Endothelial cell of umbilical vein (primary cell): Measurements from ENCODE around the gene STPG3. TPM values are rescaled to one million over a fixed set of nuclear protein-coding genes. Genes with fewer than 3 reads are reported as not detected.
"Not testable (repeated sequence)": the region's sequence is repeated elsewhere in the genome, so short reads cannot be mapped to it uniquely, and the experiment has no call there.

Source experiments
- BruUV-seq: library from RNA; stranded (reverse); fragments of 400-500 nt; replicated peaks from 2 replicates; lab custom pipeline; 2021; lab: Mats Ljungman, UMichigan
- CTCF ChIA-PET: fragments of 300-600, 350-600 bp; sonication (Branson Sonifier 250); formaldehyde crosslinking; loops from one replicate; lab custom pipeline; 2021; ENCODE audit warnings: antibody characterized with exemption, inconsistent platforms; lab: Charles Lee
- POLR2A ChIA-PET: fragments of 300-600, 350-600 bp; sonication (Branson Sonifier 250); formaldehyde crosslinking; loops from one replicate; lab custom pipeline; 2021; ENCODE audit warnings: antibody characterized with exemption, inconsistent platforms; lab: Charles Lee
- DNase-seq: peaks from one replicate; pipeline ENCODE4 v3.0.0-alpha.2; 2011; ENCODE audit warnings: low read depth, low spot score
- FAIRE-seq: peaks from 2 replicates; lab custom pipeline; 2011; peaks lifted over from hg19 to GRCh38; lab: Jason Lieb, UNC
- H2AFZ ChIP-seq: 2 replicates; pipeline ENCODE4 v1.6.0; 2012; ENCODE audit warnings: low read depth, low read length, control low read depth, inconsistent platforms
- H3K27ac ChIP-seq: 2 replicates; pipeline ENCODE4 v1.5.1; 2011; ENCODE audit warnings: low read depth, mild to moderate bottlenecking, control low read depth, low read length, moderate library complexity; ENCODE audit not compliant: insufficient read depth
- H3K27me3 ChIP-seq, 2 experiments: 2 replicates each; pipeline versions ENCODE4 v1.6.0 to v1.6.1; 2011; ENCODE audit warnings: low read length in 2 of 2, mixed read lengths in 1 of 2; ENCODE audit not compliant: control insufficient read depth in 2 of 2, insufficient read depth in 2 of 2
- H3K36me3 ChIP-seq, 2 experiments: 2 replicates in 1 of 2; 3 replicates in 1 of 2; pipeline ENCODE4 v1.5.1; 2011; ENCODE audit warnings: low read length in 2 of 2, mild to moderate bottlenecking in 1 of 2, moderate library complexity in 1 of 2; ENCODE audit not compliant: control insufficient read depth in 2 of 2, insufficient read depth in 2 of 2; ENCODE audit errors: extremely low read depth in 1 of 2
- H3K4me1 ChIP-seq: 3 replicates; pipeline ENCODE4 v1.5.1; 2011; ENCODE audit warnings: mild to moderate bottlenecking, low read length; ENCODE audit not compliant: control insufficient read depth, insufficient read depth; ENCODE audit errors: extremely low read depth
- H3K4me2 ChIP-seq: 2 replicates; pipeline ENCODE4 v1.6.1; 2011; ENCODE audit warnings: low read length, control low read depth, mixed read lengths; ENCODE audit not compliant: insufficient read depth
- H3K4me3 ChIP-seq, 3 experiments: fragments of 200-600 bp in 1 of 3; sonication (generic), shearing (Covaris generic) in 1 of 3; replicated peaks in 1 of 3; 2 replicates each; pipeline ENCODE4 v1.5.1; 2011 to 2016; ENCODE audit warnings: control low read depth in 3 of 3, low read length in 3 of 3, mild to moderate bottlenecking in 2 of 3, inconsistent platforms in 1 of 3, low read depth in 1 of 3, moderate library complexity in 1 of 3; ENCODE audit not compliant: insufficient read depth in 1 of 3
- H3K79me2 ChIP-seq: 2 replicates; pipeline ENCODE4 v1.6.0; 2012; ENCODE audit warnings: low read length, inconsistent platforms; ENCODE audit not compliant: control insufficient read depth, insufficient read depth
- H3K9ac ChIP-seq: replicated peaks from 2 replicates; pipeline ENCODE3; 2011; ENCODE audit warnings: low read length, control low read depth; ENCODE audit not compliant: insufficient read depth; ENCODE audit errors: extremely low read depth
- H3K9me1 ChIP-seq: replicated peaks from 3 replicates; pipeline ENCODE4 v1.6.0; 2011; ENCODE audit warnings: mild to moderate bottlenecking, low read length; ENCODE audit not compliant: control insufficient read depth, insufficient read depth; ENCODE audit errors: extremely low read depth
- H3K9me3 ChIP-seq: replicated peaks from 2 replicates; pipeline ENCODE4 v1.5.1; 2012; ENCODE audit warnings: low read length, inconsistent platforms; ENCODE audit not compliant: control insufficient read depth, insufficient read depth
- H4K20me1 ChIP-seq: replicated peaks from 2 replicates; pipeline ENCODE3; 2011; ENCODE audit warnings: mild to moderate bottlenecking, low read length; ENCODE audit not compliant: control insufficient read depth, insufficient read depth; ENCODE audit errors: extremely low read depth
- JUN ChIP-seq: IDR thresholded peaks from 2 replicates; pipeline ENCODE4 v1.6.1; 2011; ENCODE audit warnings: borderline replicate concordance, low read depth; ENCODE audit not compliant: insufficient read length, insufficient read depth
- MYC ChIP-seq: IDR thresholded peaks from one replicate; pipeline ENCODE4 v1.6.1; 2011; ENCODE audit warnings: mild to moderate bottlenecking, low read depth, low read length
- POLR2A ChIP-seq: IDR thresholded peaks from 2 replicates; pipeline ENCODE4 v1.6.1; 2012; ENCODE audit warnings: low read depth, mild to moderate bottlenecking, control low read depth, low read length
- POLR2AphosphoS5 ChIP-seq: IDR thresholded peaks from 2 replicates; pipeline ENCODE4 v1.6.1; 2012; ENCODE audit warnings: low read depth, mild to moderate bottlenecking, control low read depth, low read length, moderate library complexity; ENCODE audit not compliant: insufficient read depth
- dilution Hi-C: fragments of 300-500 bp; cut with MboI; formaldehyde crosslinking; loops from one replicate; pipeline ENCODE4 v1.15.0; 2019; ENCODE audit warnings: low sequenced_read_pairs; ENCODE audit not compliant: extremely low pct_ligation_motif_present
- intact Hi-C: fragments of 100-400 bp; cut with micrococcal nuclease; formaldehyde crosslinking; loops from one replicate; pipeline ENCODE4 v1.10.0; 2022
- polyA plus RNA-seq, 4 experiments: library from polyadenylated mRNA; depleted of rRNA in 3 of 4; stranded (reverse) in 3 of 4; unstranded in 1 of 4; fragments of >200 nt; gene quantifications; 2 replicates each; pipeline versions ENCODE4 v1.2.1 to v1.2.3, GENCODE V29; 2011 to 2012; ENCODE audit warnings: missing spikeins in 1 of 4
- total RNA-seq: library from RNA; stranded (reverse); gene quantifications from 2 replicates; pipeline ENCODE4 v1.2.3, GENCODE V29; 2021
- TF ChIP-seq, protein P1 (sequence below), 2 donors: IDR thresholded peaks; 1 replicate in 1 of 2; 2 replicates in 1 of 2; pipeline ENCODE4 v1.5.1; 2011; ENCODE audit warnings: low read length in 2 of 2, mild to moderate bottlenecking in 2 of 2, moderate library complexity in 2 of 2, control low read depth in 1 of 2, inconsistent platforms in 1 of 2, low read depth in 1 of 2; ENCODE audit not compliant: insufficient read depth in 1 of 2; ENCODE audit errors: extremely low read depth in 1 of 2

STPG3 gene
- total and polyA plus RNA-seq, 2 donors (not counting 3 experiments of a cell fraction or from before 2014, with no cell fraction given) = not detected

DNA sequence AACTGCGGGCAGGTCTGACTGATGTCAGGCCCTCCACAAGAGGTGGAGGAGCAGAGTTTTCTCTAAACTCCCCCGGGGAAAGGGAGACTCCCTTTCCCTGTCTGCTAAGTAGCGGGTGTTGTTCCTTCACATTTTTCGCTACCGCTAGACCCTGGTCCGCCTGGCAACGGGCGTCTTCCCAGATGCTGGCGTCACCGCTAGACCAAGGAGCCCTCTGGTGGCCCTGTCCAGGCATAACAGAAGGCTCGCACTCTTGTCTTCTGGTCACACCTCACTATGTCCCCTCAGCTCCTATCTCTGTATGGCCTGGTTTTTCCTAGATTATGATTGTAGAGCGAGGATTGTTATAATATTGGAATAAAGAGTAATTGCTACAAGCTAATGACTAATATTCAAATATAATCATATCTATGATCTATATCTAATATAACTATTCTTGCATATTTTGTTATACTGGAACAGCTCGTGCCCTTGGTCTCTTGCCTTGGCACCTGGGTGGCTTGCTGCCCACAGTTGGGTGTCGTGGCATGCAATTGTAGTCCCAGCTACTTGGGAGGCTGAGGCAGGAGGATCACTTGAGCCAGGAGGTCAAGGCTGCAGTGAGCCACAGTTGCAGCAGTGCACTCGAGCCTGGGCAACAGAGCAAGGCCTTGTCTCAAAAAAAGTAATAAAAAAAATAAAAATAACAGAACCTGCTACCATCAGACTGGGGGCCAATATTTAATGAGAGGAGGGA, 11.3 kb downstream of the STPG3 start:
- peaks cover 2 to 25% of the 10 kb centered on the region in 2 experiments for H3K36me3 ChIP-seq
- H2AFZ ChIP-seq, FAIRE-seq, H3K4me1 ChIP-seq, H4K20me1 ChIP-seq, dilution Hi-C loops, H3K4me2 ChIP-seq, H3K9me1 ChIP-seq, H3K27ac ChIP-seq, POLR2A ChIA-PET, H3K79me2 ChIP-seq, H3K9me3 ChIP-seq, BruUV-seq, H3K9ac ChIP-seq, H3K27me3 ChIP-seq, H3K4me3 ChIP-seq: not testable (repeated sequence)
- intact Hi-C loops = loop anchor here (1.0 kb wide), 1 partner anchor 26 kb away; no protein-coding TSS in a partner anchor
- CTCF ChIA-PET = interaction anchor here (1.2 to 3.1 kb wide), 5 partner anchors 15 to 139 kb away, joined by 3 to 23 read pairs (median 4); partner anchors contain the start of gene TOR4A
- peak; percentile 29 for DNase-seq
- TF ChIP-seq, protein P1, sequence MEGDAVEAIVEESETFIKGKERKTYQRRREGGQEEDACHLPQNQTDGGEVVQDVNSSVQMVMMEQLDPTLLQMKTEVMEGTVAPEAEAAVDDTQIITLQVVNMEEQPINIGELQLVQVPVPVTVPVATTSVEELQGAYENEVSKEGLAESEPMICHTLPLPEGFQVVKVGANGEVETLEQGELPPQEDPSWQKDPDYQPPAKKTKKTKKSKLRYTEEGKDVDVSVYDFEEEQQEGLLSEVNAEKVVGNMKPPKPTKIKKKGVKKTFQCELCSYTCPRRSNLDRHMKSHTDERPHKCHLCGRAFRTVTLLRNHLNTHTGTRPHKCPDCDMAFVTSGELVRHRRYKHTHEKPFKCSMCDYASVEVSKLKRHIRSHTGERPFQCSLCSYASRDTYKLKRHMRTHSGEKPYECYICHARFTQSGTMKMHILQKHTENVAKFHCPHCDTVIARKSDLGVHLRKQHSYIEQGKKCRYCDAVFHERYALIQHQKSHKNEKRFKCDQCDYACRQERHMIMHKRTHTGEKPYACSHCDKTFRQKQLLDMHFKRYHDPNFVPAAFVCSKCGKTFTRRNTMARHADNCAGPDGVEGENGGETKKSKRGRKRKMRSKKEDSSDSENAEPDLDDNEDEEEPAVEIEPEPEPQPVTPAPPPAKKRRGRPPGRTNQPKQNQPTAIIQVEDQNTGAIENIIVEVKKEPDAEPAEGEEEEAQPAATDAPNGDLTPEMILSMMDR (IDR thresholded peaks at IDR 0.05; ENCODE audit: extremely low read depth in 1 of 2, insufficient read depth in 1 of 2, low read depth in 1 of 2, low read length in 2 of 2) = peak; percentile 27 to 30

- H3K9me3 ChIP-seq = no peaks in the 10 kb centered on the region
- H3K27me3 ChIP-seq = no peaks in the 10 kb centered on the region
- DNase-seq = no peak
- CTCF ChIA-PET = interaction anchor here (1.8 to 3.1 kb wide), 3 partner anchors 14 to 140 kb away, joined by 4 to 23 read pairs (median 9); partner anchors contain the start of gene TOR4A
- no TSS peak for BruUV-seq
- TF ChIP-seq MYC (no peak), POLR2A (no peak), JUN (no peak), POLR2AphosphoS5 (peak; percentile 27)
- POLR2A ChIA-PET = no interaction called here
- H3K4me1 ChIP-seq = peaks cover 3% of the 10 kb centered on the region
- no peak overlapping the region for H3K27ac ChIP-seq
- dilution Hi-C loops (no loop called here), intact Hi-C loops (loop anchor here (1.0 kb wide), 1 partner anchor 27 kb away; no protein-coding TSS in a partner anchor)
- no peak overlapping the region for H2AFZ ChIP-seq
- peaks cover 2 to 25% of the 10 kb centered on the region in 2 experiments for H3K36me3 ChIP-seq
- no peaks in the 10 kb centered on the region for H3K79me2 ChIP-seq
- H4K20me1 ChIP-seq = no peaks in the 10 kb centered on the region
- H3K9ac ChIP-seq = no peak overlapping the region
- no peak for FAIRE-seq
- no peak overlapping the region for H3K4me2 ChIP-seq
- H3K9me1 ChIP-seq = no peaks in the 10 kb centered on the region
- no peak overlapping the region for H3K4me3 ChIP-seq
These were observed 11.8 kb downstream of the STPG3 start for GRCh38 chr9:137262909-137263285.
